ENCODE data around the gene UNK.

Gene UNK

GRCh38 chr17:75785016-75785890, 647 bp downstream of the UNK start:
- H3K4me3 ChIP-seq (ENCODE audit: severe bottlenecking) = peak overlapping the region; percentile 83
- H3K27ac ChIP-seq (ENCODE audit: poor library complexity, severe bottlenecking) = peak overlapping the region; percentile 97
- TF ChIP-seq CTCF (IDR thresholded peaks at IDR 0.05; ENCODE audit: poor library complexity, severe bottlenecking) = no peak
- no peaks in the 10 kb centered on the region for H3K36me3 ChIP-seq (ENCODE audit: low read depth)
- DNase-seq (ENCODE audit: low spot score) = peak; percentile 85
- H3K9me3 ChIP-seq (ENCODE audit: severe bottlenecking) = no peaks in the 10 kb centered on the region
- H3K4me1 ChIP-seq (ENCODE audit: insufficient read depth, poor library complexity, severe bottlenecking) = peaks cover 35% of the 10 kb centered on the region
- ATAC-seq (ENCODE audit: low read depth) = peak; percentile 69
- no peaks in the 10 kb centered on the region for H3K27me3 ChIP-seq (ENCODE audit: insufficient read depth, poor library complexity, severe bottlenecking)

GRCh38 chr17:75791254-75791653, 6.6 kb downstream of the UNK start:
- TF ChIP-seq CTCF (IDR thresholded peaks at IDR 0.05; ENCODE audit: poor library complexity, severe bottlenecking) = no peak
- no peak for DNase-seq (ENCODE audit: low spot score)
- ATAC-seq (ENCODE audit: low read depth) = no peak
- Histone ChIP-seq H3K9me3 (ENCODE audit: severe bottlenecking) (no peaks in the 10 kb centered on the region), H3K27me3 (ENCODE audit: insufficient read depth, poor library complexity, severe bottlenecking) (no peaks in the 10 kb centered on the region), H3K36me3 (ENCODE audit: low read depth) (peaks cover 27% of the 10 kb centered on the region), H3K4me3 (ENCODE audit: severe bottlenecking) (no peak overlapping the region), H3K27ac (ENCODE audit: poor library complexity, severe bottlenecking) (no peak overlapping the region), H3K4me1 (ENCODE audit: insufficient read depth, poor library complexity, severe bottlenecking) (peaks cover 14% of the 10 kb centered on the region)

- Histone ChIP-seq H3K4me1 (ENCODE audit: insufficient read depth, poor library complexity, severe bottlenecking) (peaks cover 10% of the 10 kb centered on the region), H3K27ac (ENCODE audit: poor library complexity, severe bottlenecking) (no peak overlapping the region), H3K9me3 (ENCODE audit: severe bottlenecking) (no peaks in the 10 kb centered on the region), H3K36me3 (ENCODE audit: low read depth) (peaks cover 49% of the 10 kb centered on the region), H3K27me3 (ENCODE audit: insufficient read depth, poor library complexity, severe bottlenecking) (no peaks in the 10 kb centered on the region), H3K4me3 (ENCODE audit: severe bottlenecking) (no peak overlapping the region)
- ATAC-seq (ENCODE audit: low read depth) (no peak), DNase-seq (ENCODE audit: low spot score) (no peak)
- TF ChIP-seq CTCF (IDR thresholded peaks at IDR 0.05; ENCODE audit: poor library complexity, severe bottlenecking) = no peak
These were observed 8.9 kb downstream of the UNK start for GRCh38 chr17:75793460-75793859.

GRCh38 chr17:75795820-75796607, 11.4 kb downstream of the UNK start:
- Histone ChIP-seq H3K9me3 (ENCODE audit: severe bottlenecking) (no peaks in the 10 kb centered on the region), H3K36me3 (ENCODE audit: low read depth) (peaks cover 56% of the 10 kb centered on the region), H3K4me3 (ENCODE audit: severe bottlenecking) (no peak overlapping the region), H3K27me3 (ENCODE audit: insufficient read depth, poor library complexity, severe bottlenecking) (no peaks in the 10 kb centered on the region), H3K4me1 (ENCODE audit: insufficient read depth, poor library complexity, severe bottlenecking) (peaks cover 10% of the 10 kb centered on the region), H3K27ac (ENCODE audit: poor library complexity, severe bottlenecking) (no peak overlapping the region)
- DNase-seq (ENCODE audit: low spot score) = peak; percentile 6
- TF ChIP-seq CTCF (IDR thresholded peaks at IDR 0.05; ENCODE audit: poor library complexity, severe bottlenecking) = no peak
- no peak for ATAC-seq (ENCODE audit: low read depth)
